Ovary (tissue), 9 donors: Measurements from ENCODE around the gene ATP10D. TPM values are rescaled to one million over a fixed set of nuclear protein-coding genes. Genes with fewer than 3 reads are reported as not detected.

Source experiments
- DNase-seq, 5 donors: peaks; one replicate each; pipeline ENCODE4 v3.0.0-alpha.2; 2019 to 2020
- H3K27ac ChIP-seq, 2 donors: fragments of 200-600 bp; one replicate each; pipeline versions ENCODE4 v1.5.1 to v1.8.0; 2019 to 2022
- H3K27me3 ChIP-seq: fragments of 200-600 bp; one replicate; pipeline ENCODE4 v1.8.0; 2022
- H3K36me3 ChIP-seq: fragments of 200-600 bp; sonication (generic); one replicate; pipeline ENCODE4 v1.5.1; 2019
- H3K4me1 ChIP-seq: one replicate; pipeline ENCODE4 v1.8.1; 2013; ENCODE audit warnings: mild to moderate bottlenecking, moderate library complexity; ENCODE audit not compliant: insufficient read depth
- H3K4me3 ChIP-seq: fragments of 200-600 bp; sonication (generic); one replicate; pipeline ENCODE4 v1.5.1; 2017
- H3K9me3 ChIP-seq, 2 donors: fragments of 200-600 bp in 1 of 2; sonication (generic) in 1 of 2; one replicate each; pipeline versions ENCODE4 v1.5.1 to v1.8.1; 2013 to 2019; ENCODE audit warnings: mild to moderate bottlenecking in 1 of 2, moderate library complexity in 1 of 2
- EP300 ChIP-seq: sonication (generic); formaldehyde crosslinking; IDR thresholded peaks from one replicate; pipeline ENCODE4 v1.6.1; 2017; ENCODE audit warnings: antibody characterized with exemption
- POLR2A ChIP-seq: fragments of 450-650 bp; IDR thresholded peaks from one replicate; pipeline ENCODE4 v1.6.1; 2017; ENCODE audit warnings: antibody characterized with exemption, mild to moderate bottlenecking, moderate library complexity
- WGBS, 3 donors: extraction: QIAGEN DNeasy Blood & Tissue Kit in 1 of 3; methylation state at CpG; one replicate each; pipeline versions ENCODE4 v1.1.5 to v1.1.7; 2013 to 2017; 5-methylcytosine and 5-hydroxymethylcytosine counted together
- intact Hi-C, 4 donors: fragments of 100-400 bp; cut with DNase I; formaldehyde crosslinking; loops; one replicate each; pipeline versions ENCODE4 v1.11.0 to v1.15.1; 2022 to 2023
- polyA plus RNA-seq, 2 donors: library from polyadenylated mRNA; stranded (reverse); fragments of 200-250 nt in 1 of 2; fragments of 350-450 nt in 1 of 2; fragmentation: Illumina TruSeq in 1 of 2; extraction: RNeasy Lipid Tissue Mini Kit (QIAGEN cat#74804) in 1 of 2; gene quantifications; one replicate each; pipeline ENCODE4 v1.2.3, GENCODE V29; 2013 to 2014
- total RNA-seq, 7 donors: library from RNA; depleted of rRNA in 2 of 7; stranded (reverse); fragments of >200 nt in 2 of 7; fragmentation: NEBNext Ultra II Directional in 3 of 7; extraction: Animal tissue kit (Norgen Biotek cat#: 25700) in 3 of 7; gene quantifications; one replicate each; pipeline versions ENCODE4 v1.1.0 to v1.2.4, GENCODE V29; 2016 to 2023
- TF ChIP-seq, protein P1 (sequence below), 3 donors: fragments of 450-650 bp in 2 of 3; fragments of 200-600 bp in 1 of 3; IDR thresholded peaks; one replicate each; pipeline versions ENCODE4 v1.5.1 to v1.8.0; 2016 to 2022; ENCODE audit warnings: antibody characterized with exemption in 3 of 3, mild to moderate bottlenecking in 1 of 3
- donor health status: DM: no; HTN: no; CAD: no; lungs with moderate emphysema.
- donor health status: DM: no; HTN: no; CAD: no.
- donor health status: Bipolar disorder and iron deficiency.
- donor health status: DM: yes; HTN: yes; CAD: no.
- donor health status: DM: no; HTN: no; CAD: no.
- donor health status: DM: yes; HTN: yes; CAD: no.

Gene ATP10D
- total and polyA plus RNA-seq, 9 donors = 8.2 to 27.8 (median 19.6) TPM

DNA sequence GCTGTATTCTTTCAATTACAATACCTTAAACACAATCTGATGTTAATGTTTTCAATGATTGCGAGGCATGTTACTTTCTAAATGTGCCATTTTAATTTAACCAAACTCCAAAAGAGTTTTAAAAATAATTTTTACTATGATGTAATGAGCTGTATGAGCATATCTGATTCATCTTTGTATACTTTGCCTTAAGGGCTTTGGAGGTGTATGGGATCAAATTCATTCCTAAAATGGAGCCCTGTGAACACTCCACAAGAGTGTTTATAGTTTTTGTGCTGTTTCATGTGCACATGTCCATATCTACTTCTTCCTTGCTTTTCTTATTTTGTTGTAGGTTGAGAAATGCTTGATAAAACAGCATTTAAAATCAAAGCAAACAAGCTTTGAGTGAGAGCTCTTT is 82.4 kb downstream of the ATP10D start:
- intact Hi-C loops = no loop called here
- H3K27me3 ChIP-seq = no peaks in the 10 kb centered on the region
- H3K36me3 ChIP-seq = no peaks in the 10 kb centered on the region
- H3K4me1 ChIP-seq = no peaks in the 10 kb centered on the region
- no peaks in the 10 kb centered on the region for H3K9me3 ChIP-seq
- WGBS, 3 donors = 90 to 98% (median 96%) methylated on average over 1 of the region's 1 CpG
- no peak overlapping the region for H3K27ac ChIP-seq
- TF ChIP-seq POLR2A = no peak
- no peak for TF ChIP-seq EP300
- TF ChIP-seq, protein P1, sequence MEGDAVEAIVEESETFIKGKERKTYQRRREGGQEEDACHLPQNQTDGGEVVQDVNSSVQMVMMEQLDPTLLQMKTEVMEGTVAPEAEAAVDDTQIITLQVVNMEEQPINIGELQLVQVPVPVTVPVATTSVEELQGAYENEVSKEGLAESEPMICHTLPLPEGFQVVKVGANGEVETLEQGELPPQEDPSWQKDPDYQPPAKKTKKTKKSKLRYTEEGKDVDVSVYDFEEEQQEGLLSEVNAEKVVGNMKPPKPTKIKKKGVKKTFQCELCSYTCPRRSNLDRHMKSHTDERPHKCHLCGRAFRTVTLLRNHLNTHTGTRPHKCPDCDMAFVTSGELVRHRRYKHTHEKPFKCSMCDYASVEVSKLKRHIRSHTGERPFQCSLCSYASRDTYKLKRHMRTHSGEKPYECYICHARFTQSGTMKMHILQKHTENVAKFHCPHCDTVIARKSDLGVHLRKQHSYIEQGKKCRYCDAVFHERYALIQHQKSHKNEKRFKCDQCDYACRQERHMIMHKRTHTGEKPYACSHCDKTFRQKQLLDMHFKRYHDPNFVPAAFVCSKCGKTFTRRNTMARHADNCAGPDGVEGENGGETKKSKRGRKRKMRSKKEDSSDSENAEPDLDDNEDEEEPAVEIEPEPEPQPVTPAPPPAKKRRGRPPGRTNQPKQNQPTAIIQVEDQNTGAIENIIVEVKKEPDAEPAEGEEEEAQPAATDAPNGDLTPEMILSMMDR (IDR thresholded peaks at IDR 0.05) = no peak
- no peak overlapping the region for H3K4me3 ChIP-seq
- no peak for DNase-seq

DNA sequence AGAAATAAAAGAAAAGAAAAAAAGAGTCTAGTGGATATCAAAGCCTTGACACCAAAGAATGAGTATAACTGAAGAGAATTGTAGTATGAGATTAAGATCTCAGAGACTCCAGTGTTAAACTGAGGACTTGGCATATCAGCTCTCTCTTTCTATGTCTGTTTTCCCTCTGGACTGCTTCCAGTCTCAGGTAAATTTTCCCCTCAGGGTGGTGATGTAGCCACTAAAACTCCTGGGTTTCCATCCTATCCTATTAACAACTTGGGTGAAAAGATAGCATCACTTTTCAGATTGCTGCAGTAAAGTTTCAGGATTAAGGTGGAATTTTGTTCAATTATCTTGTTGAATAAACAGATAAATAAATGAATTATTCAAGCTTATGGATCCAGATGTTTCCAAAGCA is 85.7 kb downstream of the ATP10D start:
- intact Hi-C loops = no loop called here
- no peak for DNase-seq
- no peak overlapping the region for H3K4me3 ChIP-seq
- TF ChIP-seq, protein P1 (IDR thresholded peaks at IDR 0.05) = no peak
- TF ChIP-seq EP300 (no peak), POLR2A (no peak)
- H3K27ac ChIP-seq = no peak overlapping the region
- no peaks in the 10 kb centered on the region for H3K27me3 ChIP-seq
- no peaks in the 10 kb centered on the region for H3K36me3 ChIP-seq
- no peaks in the 10 kb centered on the region for H3K9me3 ChIP-seq
- no peaks in the 10 kb centered on the region for H3K4me1 ChIP-seq

GRCh38 chr4:47572981-47573380 is 87.9 kb downstream of the ATP10D start:
- no peak for DNase-seq
- Histone ChIP-seq H3K36me3 (no peaks in the 10 kb centered on the region), H3K27ac (no peak overlapping the region), H3K4me1 (no peaks in the 10 kb centered on the region), H3K27me3 (no peaks in the 10 kb centered on the region), H3K4me3 (no peak overlapping the region), H3K9me3 (no peaks in the 10 kb centered on the region)
- 85 to 98% (median 94%) methylated on average over 3 of the region's 3 CpGs for WGBS, 3 donors
- TF ChIP-seq, protein P1 (IDR thresholded peaks at IDR 0.05) = no peak
- TF ChIP-seq EP300 (no peak), POLR2A (no peak)
- intact Hi-C loops = loop anchor here in 1 of 4 donors (1.0 kb wide), 1 partner anchor 27 kb away; no protein-coding TSS in a partner anchor

- Histone ChIP-seq H3K4me3 (no peak overlapping the region), H3K27me3 (no peaks in the 10 kb centered on the region), H3K27ac (no peak overlapping the region), H3K4me1 (no peaks in the 10 kb centered on the region), H3K9me3 (no peaks in the 10 kb centered on the region), H3K36me3 (no peaks in the 10 kb centered on the region)
- DNase-seq = no peak
- intact Hi-C loops = no loop called here
- WGBS, 3 donors = 9 to 16% (median 14%) methylated on average over 7 of the region's 7 CpGs
- TF ChIP-seq, protein P1 (IDR thresholded peaks at IDR 0.05) = no peak
- no peak for TF ChIP-seq POLR2A
- TF ChIP-seq EP300 = no peak
Observed at GRCh38 chr4:47577779-47578553, 92.9 kb downstream of the ATP10D start.
